Measurements from ENCODE around the gene PLA2R1. TPM values are rescaled to one million over a fixed set of nuclear protein-coding genes. Genes with fewer than 3 reads are reported as not detected.
"Not testable (repeated sequence)": the region's sequence is repeated elsewhere in the genome, so short reads cannot be mapped to it uniquely, and the experiment has no call there.

PLA2R1 gene
- total RNA-seq, 6 donors from 2014 or later = 3.0 to 11.0 (median 5.9) TPM

- 54 to 55% methylated on average over 6 of the region's 6 CpGs for WGBS, 2 donors
- DNase-seq (no peak), ATAC-seq (ENCODE audit: low FRiP score in 2 of 2) (no peak)
- H3K4me3 ChIP-seq = no peak overlapping the region
- no peaks in the 10 kb centered on the region for H3K27me3 ChIP-seq
- no peaks in the 10 kb centered on the region for H3K9me3 ChIP-seq
- TF ChIP-seq POLR2AphosphoS5 (IDR thresholded peaks at IDR 0.05) = no peak
- TF ChIP-seq EP300 (IDR thresholded peaks at IDR 0.05) = no peak
- TF ChIP-seq CTCF (IDR thresholded peaks at IDR 0.05) = no peak
- TF ChIP-seq POLR2A (IDR thresholded peaks at IDR 0.05) = no peak
- no peaks in the 10 kb centered on the region for H3K4me1 ChIP-seq
- no peaks in the 10 kb centered on the region for H3K36me3 ChIP-seq
- H3K27ac ChIP-seq = no peak overlapping the region
Measured at GRCh38 chr2:160039166-160039903, 23.1 kb downstream of the PLA2R1 start.

- H3K36me3 ChIP-seq; H3K27me3 ChIP-seq; H3K4me1 ChIP-seq; ATAC-seq (ENCODE audit: low FRiP score in 2 of 2); H3K27ac ChIP-seq; H3K9me3 ChIP-seq; H3K4me3 ChIP-seq: not testable (repeated sequence)
- DNase-seq = peak in 1 of 2 donors; percentile 32
- WGBS, 2 donors = 92 to 95% methylated on average over 8 of the region's 8 CpGs
Measured at GRCh38 chr2:160038662-160039061, 23.8 kb downstream of the PLA2R1 start.

GRCh38 chr2:160036736-160037135 lies 25.7 kb downstream of the PLA2R1 start:
- TF ChIP-seq EP300 (IDR thresholded peaks at IDR 0.05) = no peak
- TF ChIP-seq CTCF (IDR thresholded peaks at IDR 0.05) = no peak
- TF ChIP-seq POLR2AphosphoS5 (IDR thresholded peaks at IDR 0.05) = no peak
- TF ChIP-seq POLR2A (IDR thresholded peaks at IDR 0.05) = no peak
- Histone ChIP-seq H3K36me3 (no peaks in the 10 kb centered on the region), H3K9me3 (no peaks in the 10 kb centered on the region), H3K27ac (no peak overlapping the region), H3K27me3 (no peaks in the 10 kb centered on the region), H3K4me3 (no peak overlapping the region), H3K4me1 (no peaks in the 10 kb centered on the region)
- 70 to 72% methylated on average over 3 of the region's 3 CpGs for WGBS, 2 donors
- DNase-seq = no peak
- no peak for ATAC-seq (ENCODE audit: low FRiP score in 2 of 2)

GRCh38 chr2:160035125-160035524 lies 27.3 kb downstream of the PLA2R1 start:
- Histone ChIP-seq H3K27me3 (no peaks in the 10 kb centered on the region), H3K36me3 (no peaks in the 10 kb centered on the region), H3K27ac (no peak overlapping the region), H3K4me3 (no peak overlapping the region), H3K4me1 (no peaks in the 10 kb centered on the region), H3K9me3 (no peaks in the 10 kb centered on the region)
- no peak for ATAC-seq (ENCODE audit: low FRiP score in 2 of 2)
- no peak for DNase-seq
- TF ChIP-seq EP300 (IDR thresholded peaks at IDR 0.05) (no peak), CTCF (IDR thresholded peaks at IDR 0.05) (no peak), POLR2A (IDR thresholded peaks at IDR 0.05) (no peak)
- 93 to 96% methylated on average over 1 of the region's 1 CpG for WGBS, 2 donors

GRCh38 chr2:160034396-160034795 lies 28.0 kb downstream of the PLA2R1 start:
- H3K27me3 ChIP-seq = no peaks in the 10 kb centered on the region
- H3K4me3 ChIP-seq = no peak overlapping the region
- no peaks in the 10 kb centered on the region for H3K4me1 ChIP-seq
- no peaks in the 10 kb centered on the region for H3K9me3 ChIP-seq
- no peaks in the 10 kb centered on the region for H3K36me3 ChIP-seq
- H3K27ac ChIP-seq = no peak overlapping the region
- no peak for DNase-seq
- 83 to 93% methylated on average over 6 of the region's 6 CpGs for WGBS, 2 donors
- no peak for TF ChIP-seq POLR2AphosphoS5 (IDR thresholded peaks at IDR 0.05)
- no peak for TF ChIP-seq EP300 (IDR thresholded peaks at IDR 0.05)
- no peak for TF ChIP-seq CTCF (IDR thresholded peaks at IDR 0.05)
- TF ChIP-seq POLR2A (IDR thresholded peaks at IDR 0.05) = no peak
- ATAC-seq (ENCODE audit: low FRiP score in 2 of 2) = no peak
